ENCODE results near the gene MED29. TPM values are rescaled to one million over a fixed set of nuclear protein-coding genes. Genes with fewer than 3 reads are reported as not detected.

MED29 gene
- total and polyA plus RNA-seq, 2 of the 13 experiments (the other 11 are each of a cell fraction or from before 2014, with no cell fraction given): 14.0 to 19.7 TPM

GRCh38 chr19:39397360-39398296 is 6.5 kb downstream of the MED29 start (continued):
- TF ChIP-seq BCL3 (CRISPR knock-in tag; IDR thresholded peaks at IDR 0.05): no peak
- peak; percentile 81; the same call in 1 of the 3 replicates for TF ChIP-seq MXI1 (IDR thresholded peaks at IDR 0.05; ENCODE audit: borderline replicate concordance, low read depth, low read length)
- TF ChIP-seq REST (IDR thresholded peaks at IDR 0.05; ENCODE audit: borderline replicate concordance in 1 of 2, low read depth in 1 of 2, low read length in 2 of 2): no peak
- peak; percentile 76 for TF ChIP-seq HNF1B (CRISPR knock-in tag; IDR thresholded peaks at IDR 0.05)
- TF ChIP-seq ETV5 (CRISPR knock-in tag; IDR thresholded peaks at IDR 0.05; ENCODE audit: borderline replicate concordance): peak; percentile 94
- no peak; the same call in 1 of the 2 replicates for TF ChIP-seq ZNF782 (CRISPR knock-in tag; IDR thresholded peaks at IDR 0.05; ENCODE audit: borderline replicate concordance)
- no peak for TF ChIP-seq ZXDC (CRISPR knock-in tag; IDR thresholded peaks at IDR 0.05)
- no peak for TF ChIP-seq THAP8 (CRISPR knock-in tag; IDR thresholded peaks at IDR 0.05; ENCODE audit: borderline replicate concordance)
- 0 out of 2 replicates have a peak, but pooled peaks have one; percentile 23 for TF ChIP-seq GTF2F1 (IDR thresholded peaks at IDR 0.05; ENCODE audit: low read length)
- TF ChIP-seq ARHGAP35 (CRISPR knock-in tag; IDR thresholded peaks at IDR 0.05; ENCODE audit: borderline replicate concordance): peak; percentile 41; the same call in 1 of the 2 replicates
- TF ChIP-seq FOXA1 (IDR thresholded peaks at IDR 0.05): no peak
- peak; percentile 52; the same call in 1 of the 2 replicates for TF ChIP-seq FOXA1 (CRISPR knock-in tag; IDR thresholded peaks at IDR 0.05)
- peak; percentile 60; the same call in 1 of the 2 replicates for TF ChIP-seq ZNF770 (CRISPR knock-in tag; IDR thresholded peaks at IDR 0.05)
- no peak for TF ChIP-seq U2AF1 (optimal IDR thresholded peaks at IDR 0.05; ENCODE audit: low read depth, low read length)

All from HepG2 (cell line).